Parathyroid adenoma (tissue), 2 donors: ENCODE measurements around the gene ST6GALNAC1.
A peak's percentile ranks its signal among the peaks of the same experiment; 100 is the strongest.

Source experiments
- H2AFZ ChIP-seq: fragments of 300-600 bp; sonication (generic); one replicate; pipeline ENCODE4 v1.7.0; 2017; ENCODE audit warnings: antibody characterized with exemption, mild to moderate bottlenecking
- H3K27ac ChIP-seq: fragments of 300-600 bp; sonication (generic); one replicate; pipeline ENCODE4 v1.7.0; 2017
- H3K27me3 ChIP-seq: fragments of 300-600 bp; sonication (generic); one replicate; pipeline ENCODE4 v1.7.0; 2017; ENCODE audit warnings: low read length; ENCODE audit not compliant: control insufficient read depth, insufficient read depth
- H3K36me3 ChIP-seq: fragments of 300-600 bp; sonication (generic); one replicate; pipeline ENCODE4 v1.7.0; 2017; ENCODE audit warnings: low read length; ENCODE audit not compliant: control insufficient read depth, insufficient read depth
- H3K4me1 ChIP-seq: fragments of 300-600 bp; sonication (generic); one replicate; pipeline ENCODE4 v1.7.0; 2017; ENCODE audit warnings: control low read depth
- H3K4me2 ChIP-seq: fragments of 300-600 bp; sonication (generic); one replicate; pipeline ENCODE4 v1.7.0; 2017; ENCODE audit warnings: low read length
- H3K4me3 ChIP-seq: fragments of 300-600 bp; sonication (generic); one replicate; pipeline ENCODE4 v1.7.0; 2017; ENCODE audit warnings: low read depth, low read length
- H3K79me2 ChIP-seq: fragments of 300-600 bp; sonication (generic); one replicate; pipeline ENCODE4 v1.7.0; 2017; ENCODE audit warnings: control low read depth
- H3K9ac ChIP-seq: fragments of 300-600 bp; sonication (generic); one replicate; pipeline ENCODE4 v1.7.0; 2017; ENCODE audit warnings: mild to moderate bottlenecking
- H3K9me3 ChIP-seq: fragments of 300-600 bp; sonication (generic); one replicate; pipeline ENCODE4 v1.7.0; 2017; ENCODE audit warnings: low read length; ENCODE audit not compliant: control insufficient read depth
- CTCF ChIP-seq: fragments of 300-600 bp; sonication (generic); IDR thresholded peaks from one replicate; pipeline ENCODE4 v1.7.0; 2017; ENCODE audit warnings: antibody characterized with exemption, mild to moderate bottlenecking
- donor health status: primary hyperparathyroidism.

ST6GALNAC1 gene

DNA sequence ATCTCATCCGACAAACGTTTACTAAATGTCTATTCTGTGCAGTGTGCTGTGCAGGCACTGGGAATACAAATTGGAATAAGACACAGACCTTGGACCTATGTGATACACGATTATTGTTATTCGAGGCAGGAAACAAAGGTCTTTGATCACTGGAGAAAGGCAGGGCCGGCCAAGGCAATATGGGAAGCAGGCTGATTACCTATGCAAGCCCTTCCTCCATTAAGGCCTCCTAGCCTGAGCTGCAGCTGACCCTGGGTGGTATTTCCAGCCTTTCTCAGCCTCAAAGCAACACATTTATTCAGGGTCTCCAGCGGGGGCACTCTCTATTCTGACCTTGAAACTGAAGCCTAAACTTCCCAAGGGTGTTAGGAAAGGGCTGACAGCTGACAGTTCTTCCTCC, 13.4 kb downstream of the ST6GALNAC1 start:
- H3K27ac ChIP-seq: no peak overlapping the region

DNA sequence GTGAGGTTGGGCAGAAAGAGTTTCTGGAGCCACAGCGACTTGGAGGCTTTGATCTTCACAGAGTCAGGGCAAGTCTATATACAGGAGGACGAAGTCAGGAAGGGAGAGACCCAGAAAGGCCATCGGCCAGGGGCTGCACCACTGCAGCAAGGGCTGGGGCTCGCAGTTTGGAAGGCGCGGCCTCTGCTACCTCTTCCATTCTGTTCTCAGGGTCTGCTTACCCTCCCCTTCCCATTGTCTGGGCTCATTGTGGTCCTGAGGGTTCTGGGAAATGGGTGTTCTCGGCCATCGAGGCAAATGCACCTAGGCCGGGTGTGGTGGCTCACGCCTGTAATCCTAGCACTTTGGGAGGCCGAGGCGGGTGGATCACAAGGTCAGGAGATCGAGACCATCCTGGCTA, 16.0 kb downstream of the ST6GALNAC1 start:
- Histone ChIP-seq H3K4me2 (no peak overlapping the region), H3K79me2 (no peaks in the 10 kb centered on the region), H3K27ac (no peak overlapping the region), H3K27me3 (no peaks in the 10 kb centered on the region), H3K9ac (no peak overlapping the region), H3K36me3 (no peaks in the 10 kb centered on the region), H3K4me3 (no peak overlapping the region), H3K9me3 (no peaks in the 10 kb centered on the region), H3K4me1 (peaks cover 8% of the 10 kb centered on the region), H2AFZ (no peak overlapping the region)
- no peak for TF ChIP-seq CTCF

More for the DNA sequence above, 13.4 kb downstream of the ST6GALNAC1 start:
- Histone ChIP-seq H3K9ac (no peak overlapping the region), H3K36me3 (no peaks in the 10 kb centered on the region), H2AFZ (no peak overlapping the region), H3K4me2 (no peak overlapping the region), H3K9me3 (no peaks in the 10 kb centered on the region), H3K79me2 (no peaks in the 10 kb centered on the region), H3K4me3 (no peak overlapping the region), H3K4me1 (peaks cover 4% of the 10 kb centered on the region), H3K27me3 (no peaks in the 10 kb centered on the region)
- TF ChIP-seq CTCF: no peak

DNA sequence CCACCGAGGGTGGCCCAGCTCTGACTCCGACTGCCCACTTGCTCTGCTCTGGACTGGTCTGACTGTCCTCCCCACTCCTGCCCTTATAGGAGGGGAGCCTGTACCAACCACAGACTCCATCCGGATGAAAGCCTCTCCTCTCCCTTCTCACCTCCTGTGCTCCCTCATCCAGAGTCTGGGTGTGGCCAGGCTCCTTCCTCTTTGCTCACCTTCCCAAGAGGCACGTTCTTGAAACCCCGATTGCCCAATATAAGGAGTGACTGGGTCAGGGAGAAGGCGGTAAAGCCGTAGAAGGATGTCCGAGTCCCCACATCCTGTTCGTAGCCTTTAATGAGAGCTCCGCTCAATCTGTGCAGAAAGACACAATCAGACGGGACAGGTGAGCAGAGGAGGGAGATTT, 17.1 kb downstream of the ST6GALNAC1 start:
- TF ChIP-seq CTCF: no peak
- Histone ChIP-seq H3K79me2 (no peaks in the 10 kb centered on the region), H3K36me3 (no peaks in the 10 kb centered on the region), H3K4me3 (no peak overlapping the region), H3K4me1 (peaks cover 4% of the 10 kb centered on the region), H3K4me2 (no peak overlapping the region), H3K27me3 (no peaks in the 10 kb centered on the region), H3K27ac (no peak overlapping the region), H2AFZ (no peak overlapping the region), H3K9ac (no peak overlapping the region), H3K9me3 (no peaks in the 10 kb centered on the region)

- Histone ChIP-seq H3K36me3 (no peaks in the 10 kb centered on the region), H2AFZ (no peak overlapping the region), H3K4me2 (no peak overlapping the region), H3K79me2 (no peaks in the 10 kb centered on the region), H3K4me3 (no peak overlapping the region), H3K9me3 (no peaks in the 10 kb centered on the region), H3K27me3 (no peaks in the 10 kb centered on the region), H3K9ac (no peak overlapping the region), H3K4me1 (peaks cover 4% of the 10 kb centered on the region), H3K27ac (no peak overlapping the region)
- no peak for TF ChIP-seq CTCF
Observed at GRCh38 chr17:76625496-76625895, 18.1 kb downstream of the ST6GALNAC1 start.

DNA sequence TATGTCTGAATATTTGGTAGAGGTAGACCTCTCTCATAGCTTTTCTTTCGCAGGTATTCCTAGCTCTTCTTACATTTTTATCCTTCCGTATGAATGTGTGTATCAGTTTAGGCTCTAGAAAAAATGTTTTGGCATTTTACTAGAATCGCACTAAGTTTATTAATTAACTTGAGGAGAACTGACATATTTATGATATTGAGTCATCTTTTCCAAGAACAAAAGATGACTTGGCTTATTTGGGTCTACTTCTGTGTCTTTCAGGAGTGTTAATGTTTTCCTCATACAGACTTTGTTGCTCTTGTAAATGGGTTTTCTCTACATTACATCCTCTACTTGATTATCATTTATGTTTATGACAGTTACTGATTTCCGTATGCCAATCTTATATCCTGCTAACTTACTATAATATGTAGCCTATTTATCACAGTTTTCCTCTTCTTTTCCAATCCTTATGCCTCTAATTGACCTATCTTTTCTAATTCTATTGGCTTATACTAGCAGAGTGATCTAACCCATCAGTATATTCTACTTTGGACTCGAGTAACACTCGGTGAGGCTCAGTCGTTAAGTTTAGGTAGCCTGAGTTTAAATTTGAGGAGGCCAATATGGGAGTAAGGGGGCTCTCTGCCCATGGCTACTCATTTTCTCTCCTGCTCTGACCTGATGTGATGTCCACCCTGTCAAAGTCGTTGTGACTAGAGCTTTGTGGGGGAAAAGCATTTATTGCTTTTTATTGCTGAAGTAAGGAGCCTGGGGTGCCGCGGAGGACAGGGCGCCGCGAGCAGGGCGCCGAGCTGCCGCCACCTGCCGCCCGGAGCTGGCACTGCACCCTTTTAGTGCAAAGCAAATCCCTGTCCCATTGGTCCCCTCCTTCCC, 20.0 kb downstream of the ST6GALNAC1 start:
- Histone ChIP-seq H3K36me3 (no peaks in the 10 kb centered on the region), H3K79me2 (no peaks in the 10 kb centered on the region), H3K9me3 (no peaks in the 10 kb centered on the region), H3K4me3 (no peak overlapping the region), H3K4me1 (peaks cover 4% of the 10 kb centered on the region), H3K27me3 (no peaks in the 10 kb centered on the region), H3K4me2 (no peak overlapping the region), H3K9ac (no peak overlapping the region), H3K27ac (no peak overlapping the region), H2AFZ (peak overlapping the region; percentile 71)
- peak; percentile 94 for TF ChIP-seq CTCF
